Activated naive CD4-positive, alpha-beta T cell treated with anti-CD3 and anti-CD28 coated beads, Interleukin-2, amount 50 U/mL, for 16 hours (primary cell): Measurements from ENCODE around the gene NFIB.

Experiments used
- DNase-seq: peaks from one replicate; pipeline ENCODE4 v3.0.0-alpha.2; 2020

The NFIB gene

GRCh38 chr9:14179449-14179848 is 134.5 kb downstream of the NFIB start:
- no peak for DNase-seq

GRCh38 chr9:14175778-14176177 is 138.2 kb downstream of the NFIB start:
- no peak for DNase-seq

GRCh38 chr9:14173713-14174112 is 140.2 kb downstream of the NFIB start:
- DNase-seq = no peak

- no peak for DNase-seq
Measured at GRCh38 chr9:14170973-14171596, 142.9 kb downstream of the NFIB start.

GRCh38 chr9:14170392-14170931 is 143.5 kb downstream of the NFIB start:
- DNase-seq = no peak

GRCh38 chr9:14168381-14168780 is 145.6 kb downstream of the NFIB start:
- DNase-seq = no peak

- no peak for DNase-seq
Measured at GRCh38 chr9:14165376-14166035, 148.4 kb downstream of the NFIB start.

GRCh38 chr9:14164908-14165307 is 149.0 kb downstream of the NFIB start:
- no peak for DNase-seq

- no peak for DNase-seq
Measured at GRCh38 chr9:14159440-14160216, 154.3 kb downstream of the NFIB start.

- DNase-seq = no peak
Measured at GRCh38 chr9:14158916-14159315, 155.0 kb downstream of the NFIB start.

GRCh38 chr9:14158136-14158813 is 155.7 kb downstream of the NFIB start:
- DNase-seq = no peak

GRCh38 chr9:14157191-14157590 is 156.8 kb downstream of the NFIB start:
- DNase-seq = no peak

- no peak for DNase-seq
Measured at GRCh38 chr9:14156046-14156445, 157.9 kb downstream of the NFIB start.

GRCh38 chr9:14155237-14155636 is 158.7 kb downstream of the NFIB start:
- no peak for DNase-seq

GRCh38 chr9:14153310-14153720 is 160.6 kb downstream of the NFIB start:
- DNase-seq = no peak

- DNase-seq = no peak
Measured at GRCh38 chr9:14151451-14151850, 162.5 kb downstream of the NFIB start.

- DNase-seq = no peak
Measured at GRCh38 chr9:14148501-14149103, 165.3 kb downstream of the NFIB start.

- no peak for DNase-seq
Measured at GRCh38 chr9:14147738-14148137, 166.2 kb downstream of the NFIB start.

GRCh38 chr9:14146201-14146874 is 167.6 kb downstream of the NFIB start:
- DNase-seq = no peak

- DNase-seq = no peak
Measured at GRCh38 chr9:14144215-14144614, 169.7 kb downstream of the NFIB start.

- no peak for DNase-seq
Measured at GRCh38 chr9:14141699-14142098, 172.2 kb downstream of the NFIB start.

- DNase-seq = no peak
Measured at GRCh38 chr9:14140096-14140697, 173.7 kb downstream of the NFIB start.
